HG02610 (cell line): ENCODE data around the gene COQ4.

Experiments
- ATAC-seq: cut with Tn5 transposase; IDR thresholded peaks from one replicate; pipeline ENCODE4 v1.9.1; 2021; ENCODE audit warnings: mild to moderate bottlenecking, moderate library complexity; ENCODE audit not compliant: unreplicated experiment

Gene COQ4

DNA sequence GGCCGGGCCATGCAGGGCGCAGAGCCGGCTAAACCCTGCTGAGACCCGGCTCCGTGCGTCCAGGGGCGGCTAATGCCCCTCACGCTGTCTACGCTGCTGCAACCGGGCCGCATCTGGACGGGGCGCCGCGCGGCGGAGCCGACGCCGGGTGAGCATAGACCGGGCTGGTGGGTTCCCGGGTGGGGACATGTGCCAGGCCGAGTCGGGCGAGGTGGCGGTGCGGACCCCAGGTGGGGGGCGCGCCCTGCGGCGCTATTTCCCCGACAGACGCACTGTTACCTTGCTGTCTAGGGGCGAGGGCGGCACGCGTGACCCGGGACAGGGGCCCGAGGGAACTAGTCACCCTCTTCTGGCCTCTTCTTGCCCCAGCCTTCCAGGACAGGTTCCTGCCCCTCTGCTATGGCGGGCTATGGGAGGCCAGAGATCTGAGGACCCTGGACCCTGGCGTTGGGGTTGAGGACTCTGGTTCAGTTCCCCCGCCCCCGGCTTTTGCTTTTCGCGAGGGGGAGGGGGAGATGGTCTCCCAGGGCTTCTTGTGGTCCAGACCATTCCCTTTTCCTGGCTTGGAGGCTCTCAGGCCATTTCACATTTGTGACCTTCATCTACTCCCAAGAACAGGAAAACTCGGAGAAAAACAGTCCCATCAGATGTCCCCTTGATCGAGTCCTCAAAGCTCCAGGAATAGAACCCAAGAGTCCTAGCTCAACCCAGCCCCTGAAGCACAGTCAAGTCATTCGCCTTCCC lies 18.2 kb downstream of the COQ4 start:
- ATAC-seq: no peak

DNA sequence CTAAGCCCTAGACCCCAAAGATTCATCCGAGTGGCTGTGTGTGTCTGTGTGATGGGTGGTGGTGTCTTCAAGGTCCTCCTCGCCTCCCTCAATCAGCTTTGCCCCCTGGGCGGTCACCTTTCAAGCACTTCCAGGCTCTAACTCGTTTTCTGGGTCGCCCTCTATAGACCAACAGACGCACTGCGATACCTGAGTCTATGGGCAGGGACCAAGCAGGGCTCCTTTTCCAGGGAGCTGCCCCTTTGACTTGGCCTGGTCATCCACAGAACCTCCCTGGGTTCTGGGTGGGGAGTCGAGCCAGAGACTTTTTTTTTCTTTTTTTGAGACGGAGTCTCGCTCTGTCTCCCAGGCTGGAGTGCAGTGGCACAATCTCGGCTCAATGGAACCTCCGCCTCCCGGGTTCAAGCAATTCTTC lies 18.8 kb downstream of the COQ4 start:
- peak; percentile 45 for ATAC-seq

- no peak for ATAC-seq
Measured at GRCh38 chr9:128342971-128343680, 20.5 kb downstream of the COQ4 start.

DNA sequence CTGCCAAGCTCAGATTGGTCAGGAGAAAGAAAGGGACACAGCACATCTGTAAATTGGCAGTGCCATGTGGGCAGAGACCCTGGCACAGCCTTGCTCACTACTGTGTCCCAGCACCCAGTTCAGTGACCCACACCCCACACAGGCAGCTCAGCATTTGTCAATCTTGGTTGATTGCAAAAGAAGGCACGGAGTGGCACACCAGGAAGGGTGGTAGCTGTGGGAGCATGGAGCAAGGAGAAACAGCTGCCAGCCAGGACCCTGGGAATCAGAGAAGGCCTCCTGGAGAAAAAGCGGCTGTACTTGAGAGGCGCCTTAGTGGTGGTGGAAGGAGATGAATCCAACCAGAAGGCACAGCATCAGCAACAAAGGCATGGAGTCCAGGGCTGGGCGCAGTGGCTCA lies 21.2 kb downstream of the COQ4 start:
- no peak for ATAC-seq

DNA sequence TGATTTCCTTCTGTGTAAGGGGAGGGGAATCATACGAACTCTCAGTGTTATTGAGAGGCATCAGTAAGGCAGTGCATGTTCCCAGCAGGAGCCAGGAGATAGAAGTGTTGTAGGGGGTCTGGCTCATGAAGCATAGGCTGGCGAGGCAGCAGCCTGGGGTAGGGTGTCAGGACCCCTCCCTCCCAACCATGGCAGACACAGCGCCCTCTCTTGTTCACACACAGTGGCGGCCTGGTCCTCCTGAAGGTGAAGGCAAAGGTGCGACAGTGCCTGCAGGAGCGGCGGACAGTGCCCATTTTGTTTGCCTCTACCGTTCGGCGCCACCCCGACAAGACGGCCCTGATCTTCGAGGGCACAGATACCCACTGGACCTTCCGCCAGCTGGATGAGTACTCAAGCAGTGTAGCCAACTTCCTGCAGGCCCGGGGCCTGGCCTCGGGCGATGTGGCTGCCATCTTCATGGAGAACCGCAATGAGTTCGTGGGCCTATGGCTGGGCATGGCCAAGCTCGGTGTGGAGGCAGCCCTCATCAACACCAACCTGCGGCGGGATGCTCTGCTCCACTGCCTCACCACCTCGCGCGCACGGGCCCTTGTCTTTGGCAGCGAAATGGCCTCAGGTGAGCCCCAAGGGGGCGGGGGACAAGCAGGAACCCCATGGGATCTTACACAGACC lies 22.4 kb downstream of the COQ4 start:
- ATAC-seq: no peak

DNA sequence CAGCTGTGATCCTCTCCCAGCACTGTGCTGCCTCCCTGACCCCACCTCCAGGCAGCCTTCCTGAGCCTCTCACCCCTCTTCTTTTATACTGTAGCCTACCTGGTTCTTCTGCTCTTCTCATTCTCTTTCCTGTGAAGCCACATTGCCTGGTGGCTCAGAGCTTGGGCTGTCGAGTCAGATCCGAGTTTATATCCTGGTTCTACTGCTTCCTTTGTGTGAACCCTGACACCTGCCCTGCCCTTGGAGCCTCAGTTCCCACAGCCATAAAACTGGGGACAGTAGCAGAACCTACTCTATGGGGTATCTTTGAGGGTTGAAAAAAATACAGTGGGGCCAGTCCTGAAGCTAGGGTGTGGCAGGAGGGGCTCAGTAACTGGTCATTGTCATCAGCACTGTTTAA lies 26.5 kb downstream of the COQ4 start:
- no peak for ATAC-seq

- ATAC-seq: no peak
Measured at GRCh38 chr9:128349772-128350171, 27.1 kb downstream of the COQ4 start.

DNA sequence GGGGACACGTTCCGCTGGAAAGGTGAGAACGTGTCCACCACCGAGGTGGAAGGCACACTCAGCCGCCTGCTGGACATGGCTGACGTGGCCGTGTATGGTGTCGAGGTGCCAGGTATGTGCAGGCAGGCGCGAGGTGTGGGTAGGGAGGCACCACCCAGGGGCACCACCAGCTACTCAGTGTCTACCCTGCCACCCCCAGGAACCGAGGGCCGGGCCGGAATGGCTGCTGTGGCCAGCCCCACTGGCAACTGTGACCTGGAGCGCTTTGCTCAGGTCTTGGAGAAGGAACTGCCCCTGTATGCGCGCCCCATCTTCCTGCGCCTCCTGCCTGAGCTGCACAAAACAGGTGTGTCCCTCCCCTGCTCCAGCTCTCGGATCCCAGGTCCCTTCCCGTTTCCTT lies 32.8 kb downstream of the COQ4 start:
- no peak for ATAC-seq

- no peak for ATAC-seq
Measured at GRCh38 chr9:128358090-128358489, 35.5 kb downstream of the COQ4 start.

DNA sequence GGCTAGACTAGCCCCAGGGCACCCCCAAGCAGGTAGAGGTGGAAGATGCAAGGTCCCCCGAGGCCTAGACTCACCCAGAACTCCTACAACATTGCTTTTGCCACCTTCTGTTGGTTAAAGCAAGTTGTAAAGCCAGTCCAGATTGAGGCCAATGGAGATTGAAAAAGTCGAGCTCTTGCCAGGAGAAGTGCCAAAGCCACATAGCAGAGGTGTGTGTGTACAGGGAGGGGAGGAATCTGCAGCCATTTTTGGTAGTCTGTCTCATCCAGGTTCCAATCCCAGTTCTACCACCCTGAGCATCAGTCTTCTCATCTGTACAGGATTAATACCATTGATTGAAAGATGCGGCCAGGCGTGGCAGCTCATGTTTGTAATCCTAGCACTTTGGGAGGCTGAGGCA lies 36.2 kb downstream of the COQ4 start:
- no peak for ATAC-seq

GRCh38 chr9:128360826-128361225 lies 38.2 kb downstream of the COQ4 start:
- no peak for ATAC-seq

GRCh38 chr9:128361296-128361985 lies 38.8 kb downstream of the COQ4 start:
- no peak for ATAC-seq

- ATAC-seq: peak; percentile 70
Measured at GRCh38 chr9:128361986-128362646, 39.5 kb downstream of the COQ4 start.

GRCh38 chr9:128362774-128363173 lies 40.1 kb downstream of the COQ4 start:
- ATAC-seq: no peak

DNA sequence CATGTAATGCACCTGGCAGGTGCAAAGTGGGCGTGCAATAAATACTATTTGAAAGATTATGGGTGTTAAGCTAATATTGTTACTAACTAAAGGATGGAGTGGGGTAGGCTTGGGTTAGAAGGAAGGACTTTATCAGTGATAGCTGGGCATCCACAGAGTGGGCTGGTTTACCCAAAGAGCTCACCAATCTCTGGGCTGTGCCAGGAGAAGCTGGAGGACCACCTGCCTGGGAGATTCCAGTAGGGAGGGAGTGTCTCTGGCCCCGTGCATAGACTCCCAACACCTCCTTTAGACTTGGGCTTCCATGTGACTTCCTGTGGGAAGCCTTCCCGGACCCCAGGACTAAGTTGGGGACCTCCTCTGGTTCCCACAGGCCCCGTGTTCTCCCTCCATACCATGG lies 42.9 kb downstream of the COQ4 start:
- no peak for ATAC-seq

- no peak for ATAC-seq
Measured at GRCh38 chr9:128369024-128369706, 46.5 kb downstream of the COQ4 start.

GRCh38 chr9:128370367-128370751 lies 47.7 kb downstream of the COQ4 start:
- no peak for ATAC-seq

- ATAC-seq: peak; percentile 83
Measured at GRCh38 chr9:128370752-128371629, 48.4 kb downstream of the COQ4 start, which contains the start of gene URM1. TSS of gene URM1 (plus strand) at chr9:128371374. CDS start at chr9:128371381, 7 bp downstream.

GRCh38 chr9:128371630-128372117 lies 49.0 kb downstream of the COQ4 start:
- no peak for ATAC-seq
